ENCODE measurements around the gene HTR1D.
A peak's percentile ranks its signal among the peaks of the same experiment; 100 is the strongest.
"Not testable (repeated sequence)": the region's sequence is repeated elsewhere in the genome, so short reads cannot be mapped to it uniquely, and the experiment has no call there.

Gene HTR1D

GRCh38 chr1:23216771-23217420 is 406 bp downstream of the HTR1D start:
- no peak for DNase-seq (ENCODE audit: low read depth)

GRCh38 chr1:23215751-23216449 is 1.4 kb downstream of the HTR1D start:
- DNase-seq (ENCODE audit: low read depth): no peak

DNA sequence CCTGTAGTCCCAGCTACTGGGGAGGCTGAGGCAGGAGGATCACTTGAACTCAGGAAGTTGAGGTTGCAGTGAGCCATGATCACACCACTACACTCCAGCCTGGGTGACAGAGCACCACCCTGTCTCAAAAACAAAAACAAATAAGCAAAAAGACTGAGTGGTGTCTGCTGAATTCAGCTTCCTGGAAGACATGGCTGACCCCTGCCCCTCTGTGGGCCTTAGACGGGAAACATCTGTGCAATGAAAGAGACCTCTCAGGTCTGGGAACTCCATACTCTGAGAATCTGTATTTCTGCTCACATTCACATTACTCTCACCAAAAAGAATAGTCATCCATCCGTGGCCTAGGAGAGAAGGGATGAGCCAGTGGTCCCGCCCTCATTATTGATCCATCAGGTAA is 2.0 kb downstream of the HTR1D start:
- DNase-seq (ENCODE audit: low read depth): no peak

GRCh38 chr1:23214640-23215039 is 2.7 kb downstream of the HTR1D start:
- DNase-seq (ENCODE audit: low read depth): peak; percentile 32

GRCh38 chr1:23211955-23212354 is 5.3 kb downstream of the HTR1D start:
- no peak for DNase-seq (ENCODE audit: low read depth)

DNA sequence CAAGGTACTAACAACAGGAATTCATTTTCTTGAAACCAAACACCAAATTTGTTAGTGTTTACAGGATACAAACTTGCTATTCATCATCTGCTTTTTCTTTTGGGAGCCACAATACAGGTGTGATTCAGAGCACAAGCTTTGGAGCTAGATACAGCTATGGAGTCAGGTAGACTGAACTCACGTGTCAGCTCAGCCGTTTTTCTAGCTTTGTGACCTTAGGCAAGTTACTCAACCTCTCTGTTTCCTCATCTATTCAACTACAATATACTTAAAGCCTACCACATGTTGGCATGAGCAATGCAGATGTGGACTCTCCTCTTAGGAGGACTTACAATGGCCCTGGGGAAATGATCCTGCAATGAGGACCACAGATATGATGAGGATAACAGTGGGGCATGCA is 6.3 kb downstream of the HTR1D start:
- DNase-seq (ENCODE audit: low read depth): no peak

DNA sequence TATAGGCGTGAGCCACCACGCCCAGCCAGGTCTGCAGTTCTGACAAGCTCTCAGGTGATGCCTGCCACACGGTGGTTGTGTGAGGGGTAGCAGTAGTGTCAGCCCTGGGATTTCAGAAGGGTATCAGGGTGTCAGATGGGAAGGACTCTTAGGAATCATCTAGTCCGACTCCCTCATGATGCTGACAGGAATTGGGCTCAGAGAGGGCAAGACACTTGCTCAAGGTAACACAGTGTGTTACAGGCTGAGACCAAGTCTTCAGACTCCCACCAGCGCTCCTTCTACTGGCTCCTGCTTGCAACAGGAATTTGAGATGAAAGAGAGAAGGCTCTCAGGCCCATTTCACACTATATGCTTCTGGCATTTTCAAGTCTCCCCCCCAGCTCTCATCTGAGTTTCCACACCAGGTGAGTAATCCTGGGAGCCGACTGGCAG is 6.9 kb downstream of the HTR1D start:
- peak; percentile 16 for DNase-seq (ENCODE audit: low read depth)

DNA sequence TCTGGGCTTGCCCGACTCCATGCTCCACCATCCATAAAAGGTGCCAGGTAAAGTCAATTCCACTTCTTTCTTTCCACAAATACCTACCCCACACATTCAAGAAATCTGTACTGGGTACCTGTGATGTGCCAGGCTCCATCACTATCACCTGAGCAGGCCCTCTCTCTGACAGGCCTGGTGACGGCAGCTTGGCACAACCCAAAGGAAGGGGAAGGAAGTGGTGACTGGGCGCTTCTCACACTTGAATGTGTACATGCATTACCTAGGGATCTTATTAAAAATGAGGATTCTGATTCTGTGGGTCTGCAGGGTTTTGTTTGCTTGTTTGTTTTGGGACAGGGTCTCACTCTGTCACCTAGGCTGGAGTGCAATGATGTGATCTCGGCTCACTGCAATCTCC is 7.5 kb downstream of the HTR1D start:
- no peak for DNase-seq (ENCODE audit: low read depth)

GRCh38 chr1:23208527-23208926 is 8.8 kb downstream of the HTR1D start:
- DNase-seq (ENCODE audit: low read depth): no peak

DNA sequence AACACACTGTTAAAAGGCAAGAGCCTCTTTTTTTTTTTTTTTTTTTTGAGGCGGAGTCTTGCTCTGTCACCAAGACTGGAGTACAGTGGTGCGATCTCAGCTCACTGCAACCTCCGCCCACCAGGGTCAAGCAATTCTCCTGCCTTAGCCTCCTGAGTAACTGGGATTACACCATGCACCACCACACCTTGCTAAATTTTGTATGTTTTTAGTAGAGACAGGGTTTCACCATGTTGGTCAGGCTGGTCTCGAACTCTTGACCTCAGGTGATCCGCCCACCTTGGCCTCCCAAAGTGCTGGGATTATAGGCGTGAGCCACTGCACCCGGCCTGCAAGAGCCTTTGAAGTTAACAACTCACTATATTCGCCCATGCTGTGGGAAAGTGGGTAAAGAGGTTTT is 9.6 kb downstream of the HTR1D start:
- not testable (repeated sequence) for DNase-seq (ENCODE audit: low read depth)

- peak; percentile 75 for DNase-seq (ENCODE audit: low read depth)
Observed at GRCh38 chr1:23202263-23202749, 15.0 kb downstream of the HTR1D start.

DNA sequence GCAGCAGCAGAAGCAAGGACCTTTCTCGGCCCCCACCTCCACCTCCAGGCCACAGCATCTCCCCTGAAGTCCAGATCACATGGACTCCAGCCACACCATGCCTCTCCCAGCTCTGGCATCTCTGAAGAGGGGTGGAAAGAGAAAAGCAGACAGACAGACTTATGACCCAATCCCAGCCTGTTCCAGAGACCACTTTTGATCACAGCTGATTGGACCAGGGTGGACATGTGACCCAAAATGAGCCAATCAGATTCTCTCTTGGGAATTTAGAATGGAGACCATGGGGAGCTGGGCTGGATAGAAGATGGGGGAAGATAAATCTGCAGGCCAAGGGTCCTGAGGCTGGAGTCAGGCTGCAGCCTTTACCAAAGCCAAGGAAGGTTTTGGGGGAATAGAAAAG is 16.4 kb downstream of the HTR1D start:
- DNase-seq (ENCODE audit: low read depth): peak; percentile 24

GRCh38 chr1:23198373-23198772 is 18.9 kb downstream of the HTR1D start:
- DNase-seq (ENCODE audit: low read depth): peak; percentile 96

GRCh38 chr1:23196627-23197328 is 20.5 kb downstream of the HTR1D start:
- peak; percentile 100 for DNase-seq (ENCODE audit: low read depth)

GRCh38 chr1:23194119-23194984 is 22.9 kb downstream of the HTR1D start:
- DNase-seq (ENCODE audit: low read depth): peak; percentile 97

- DNase-seq (ENCODE audit: low read depth): no peak
Observed at GRCh38 chr1:23193391-23194118, 23.7 kb downstream of the HTR1D start.

DNA sequence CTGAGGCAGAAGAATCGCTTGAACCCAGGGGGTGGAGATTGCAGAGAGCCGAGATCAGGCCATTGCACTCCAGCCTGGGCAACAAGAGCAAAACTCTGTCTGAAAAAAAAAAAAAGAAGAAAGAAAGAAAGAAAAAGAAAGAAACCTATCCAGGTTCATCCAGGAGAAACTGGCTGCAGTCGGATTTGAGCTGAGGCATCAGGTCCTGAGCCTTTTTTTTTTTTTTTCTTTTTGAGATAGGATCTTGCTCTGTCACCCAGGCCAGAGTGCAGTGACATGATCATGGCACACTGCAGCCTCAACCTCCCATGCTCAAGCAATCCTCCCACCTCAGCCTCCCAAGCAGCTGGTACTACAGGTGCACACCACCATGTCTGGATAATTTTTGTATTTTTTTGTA is 26.1 kb downstream of the HTR1D start:
- no peak for DNase-seq (ENCODE audit: low read depth)

DNA sequence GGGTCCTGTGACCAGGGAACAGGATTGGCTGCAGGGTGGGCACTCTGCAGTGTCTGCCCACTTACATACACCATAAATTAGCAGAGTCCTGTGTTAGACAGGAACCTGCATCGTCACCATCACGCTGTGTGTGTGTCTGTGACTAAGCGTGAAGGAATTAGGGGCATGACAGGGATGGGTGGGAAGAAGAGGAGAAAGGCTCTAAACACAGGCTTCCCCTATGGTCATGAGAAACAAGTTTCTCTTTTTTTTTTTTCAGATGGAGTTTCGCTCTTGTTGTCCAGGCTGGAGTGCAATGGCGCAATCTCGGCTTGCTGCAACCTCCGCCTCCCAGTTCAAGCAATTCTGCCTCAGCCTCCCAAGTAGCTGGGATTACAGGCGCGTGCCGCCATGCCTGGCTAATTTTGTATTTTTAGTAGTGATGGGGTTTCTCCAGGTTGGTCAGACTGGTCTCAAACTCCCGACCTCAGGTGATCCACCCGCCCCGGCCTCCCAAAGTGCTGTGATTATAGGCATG is 28.3 kb downstream of the HTR1D start:
- DNase-seq (ENCODE audit: low read depth): peak; percentile 97

DNA sequence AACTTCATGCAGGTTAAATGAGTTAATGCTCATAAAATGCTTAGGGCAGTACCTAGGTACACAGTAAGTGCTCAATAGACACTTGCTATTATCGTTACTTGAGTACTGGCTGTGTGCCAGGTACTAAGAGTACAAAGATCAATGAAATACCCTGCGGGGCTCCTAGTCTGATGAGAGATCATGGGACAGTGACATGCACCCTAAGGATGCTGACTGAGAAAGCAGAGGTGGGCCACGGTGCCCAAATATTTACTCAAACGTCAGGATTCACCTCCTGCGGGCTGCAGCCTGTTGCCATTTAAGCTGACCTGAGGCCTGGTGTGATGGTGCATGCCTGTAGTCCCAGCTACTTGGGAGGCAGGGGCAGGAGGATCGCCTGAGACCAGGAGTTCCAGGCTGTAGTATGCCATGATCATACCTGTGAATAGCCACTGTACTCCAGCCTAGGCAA is 28.8 kb downstream of the HTR1D start:
- DNase-seq (ENCODE audit: low read depth): no peak

- DNase-seq (ENCODE audit: low read depth): no peak
Observed at GRCh38 chr1:23187637-23188036, 29.7 kb downstream of the HTR1D start.

DNA sequence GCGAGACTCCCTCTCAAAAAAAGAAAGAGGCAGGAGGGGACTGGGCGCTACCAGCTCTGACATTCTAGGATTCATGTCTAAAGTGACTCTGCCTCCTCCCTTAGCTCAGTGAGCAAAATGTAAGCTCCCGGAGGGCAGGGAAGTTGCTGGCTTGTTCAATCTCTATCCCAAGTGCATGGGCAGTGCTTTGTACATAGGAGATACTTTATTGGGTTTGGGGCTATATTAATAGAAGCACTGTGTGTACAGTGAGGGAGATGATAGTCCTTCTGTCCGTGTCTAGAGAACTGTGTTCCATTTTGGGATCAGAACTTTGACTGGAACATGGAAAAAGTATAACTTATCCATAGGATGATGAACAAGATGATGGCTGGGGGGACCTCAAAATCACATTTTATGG is 31.9 kb downstream of the HTR1D start:
- DNase-seq (ENCODE audit: low read depth): no peak

Data from iris pigment epithelial cell (primary cell).